Measurements from ENCODE around the gene CCNY. TPM values are rescaled to one million over a fixed set of nuclear protein-coding genes. Genes with fewer than 3 reads are reported as not detected.
A peak's percentile ranks its signal among the peaks of the same experiment; 100 is the strongest.

The CCNY gene
- total and polyA plus RNA-seq, 2 of the 4 experiments (the other 2 are of a cell fraction): 38.0 to 131 TPM

DNA sequence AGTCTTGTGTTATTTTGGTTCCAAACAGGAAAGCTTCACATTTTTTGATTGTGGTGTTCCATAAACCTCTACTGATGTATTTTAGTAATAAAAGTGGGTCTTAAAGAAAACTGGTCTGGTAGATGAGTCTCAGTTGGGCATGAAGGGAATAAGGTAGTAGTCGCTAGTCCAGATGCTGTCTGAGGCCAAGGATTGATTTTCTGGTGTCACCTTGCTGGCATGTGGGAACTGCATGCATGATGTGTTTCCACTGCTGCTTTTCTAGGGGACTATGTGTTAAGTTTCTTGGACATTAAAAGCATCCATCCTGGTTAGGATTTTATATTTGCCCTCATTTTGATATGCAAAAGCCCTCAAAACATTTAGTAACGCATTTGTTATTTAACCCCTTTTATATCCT is 145.1 kb downstream of the CCNY start:
- ChIA-PET CTCF (no interaction called here), POLR2A (ENCODE audit: unreplicated experiment) (no interaction called here)
- ATAC-seq (ENCODE audit: low read depth) (no peak), DNase-seq (no peak)
- H3K18ac ChIP-seq (ENCODE audit: low read depth, low read length): no peak overlapping the region
- H2BK20ac ChIP-seq (ENCODE audit: low read depth, low read length): no peak overlapping the region
- H4K20me1 ChIP-seq (ENCODE audit: insufficient read depth, low read length): peaks cover 14% of the 10 kb centered on the region
- no peak for TF ChIP-seq MAFK (IDR thresholded peaks at IDR 0.05; ENCODE audit: low read depth, low read length)
- TF ChIP-seq CEBPB (IDR thresholded peaks at IDR 0.05; ENCODE audit: low read depth, low read length): no peak
- TF ChIP-seq, protein P1, sequence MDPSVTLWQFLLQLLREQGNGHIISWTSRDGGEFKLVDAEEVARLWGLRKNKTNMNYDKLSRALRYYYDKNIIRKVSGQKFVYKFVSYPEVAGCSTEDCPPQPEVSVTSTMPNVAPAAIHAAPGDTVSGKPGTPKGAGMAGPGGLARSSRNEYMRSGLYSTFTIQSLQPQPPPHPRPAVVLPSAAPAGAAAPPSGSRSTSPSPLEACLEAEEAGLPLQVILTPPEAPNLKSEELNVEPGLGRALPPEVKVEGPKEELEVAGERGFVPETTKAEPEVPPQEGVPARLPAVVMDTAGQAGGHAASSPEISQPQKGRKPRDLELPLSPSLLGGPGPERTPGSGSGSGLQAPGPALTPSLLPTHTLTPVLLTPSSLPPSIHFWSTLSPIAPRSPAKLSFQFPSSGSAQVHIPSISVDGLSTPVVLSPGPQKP (IDR thresholded peaks at IDR 0.05; ENCODE audit: borderline replicate concordance, low read depth, low read length): no peak
- TF ChIP-seq, protein P2, sequence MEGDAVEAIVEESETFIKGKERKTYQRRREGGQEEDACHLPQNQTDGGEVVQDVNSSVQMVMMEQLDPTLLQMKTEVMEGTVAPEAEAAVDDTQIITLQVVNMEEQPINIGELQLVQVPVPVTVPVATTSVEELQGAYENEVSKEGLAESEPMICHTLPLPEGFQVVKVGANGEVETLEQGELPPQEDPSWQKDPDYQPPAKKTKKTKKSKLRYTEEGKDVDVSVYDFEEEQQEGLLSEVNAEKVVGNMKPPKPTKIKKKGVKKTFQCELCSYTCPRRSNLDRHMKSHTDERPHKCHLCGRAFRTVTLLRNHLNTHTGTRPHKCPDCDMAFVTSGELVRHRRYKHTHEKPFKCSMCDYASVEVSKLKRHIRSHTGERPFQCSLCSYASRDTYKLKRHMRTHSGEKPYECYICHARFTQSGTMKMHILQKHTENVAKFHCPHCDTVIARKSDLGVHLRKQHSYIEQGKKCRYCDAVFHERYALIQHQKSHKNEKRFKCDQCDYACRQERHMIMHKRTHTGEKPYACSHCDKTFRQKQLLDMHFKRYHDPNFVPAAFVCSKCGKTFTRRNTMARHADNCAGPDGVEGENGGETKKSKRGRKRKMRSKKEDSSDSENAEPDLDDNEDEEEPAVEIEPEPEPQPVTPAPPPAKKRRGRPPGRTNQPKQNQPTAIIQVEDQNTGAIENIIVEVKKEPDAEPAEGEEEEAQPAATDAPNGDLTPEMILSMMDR (conservative IDR thresholded peaks at IDR 0.05; ENCODE audit: low read depth, low read length): no peak
- TF ChIP-seq, protein P3, sequence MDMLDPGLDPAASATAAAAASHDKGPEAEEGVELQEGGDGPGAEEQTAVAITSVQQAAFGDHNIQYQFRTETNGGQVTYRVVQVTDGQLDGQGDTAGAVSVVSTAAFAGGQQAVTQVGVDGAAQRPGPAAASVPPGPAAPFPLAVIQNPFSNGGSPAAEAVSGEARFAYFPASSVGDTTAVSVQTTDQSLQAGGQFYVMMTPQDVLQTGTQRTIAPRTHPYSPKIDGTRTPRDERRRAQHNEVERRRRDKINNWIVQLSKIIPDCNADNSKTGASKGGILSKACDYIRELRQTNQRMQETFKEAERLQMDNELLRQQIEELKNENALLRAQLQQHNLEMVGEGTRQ (IDR thresholded peaks at IDR 0.05; ENCODE audit: low read depth, low read length): no peak
- TF ChIP-seq CHD1 (IDR thresholded peaks at IDR 0.05; ENCODE audit: low read depth, low read length): no peak
- no peak for TF ChIP-seq RAD21 (IDR thresholded peaks at IDR 0.05; ENCODE audit: low read length)
- TF ChIP-seq RCOR1 (IDR thresholded peaks at IDR 0.05; ENCODE audit: insufficient replicate concordance, low read length): no peak
- no peak for TF ChIP-seq RFX5 (IDR thresholded peaks at IDR 0.05; ENCODE audit: low read depth, low read length)
- no peak for TF ChIP-seq NFE2L2 (IDR thresholded peaks at IDR 0.05; ENCODE audit: low read depth, low read length)
- no peak for TF ChIP-seq POLR2A (IDR thresholded peaks at IDR 0.05; ENCODE audit: low read depth, low read length)
- TF ChIP-seq SMC3 (IDR thresholded peaks at IDR 0.05; ENCODE audit: low read depth, low read length): no peak
- no peak for TF ChIP-seq MAZ (IDR thresholded peaks at IDR 0.05; ENCODE audit: borderline replicate concordance, low read depth, low read length)
- TF ChIP-seq FOS (IDR thresholded peaks at IDR 0.05; ENCODE audit: low read depth, low read length): no peak
- no peak for TF ChIP-seq BHLHE40 (IDR thresholded peaks at IDR 0.05; ENCODE audit: low read depth, low read length)
- TF ChIP-seq MXI1 (IDR thresholded peaks at IDR 0.05; ENCODE audit: borderline replicate concordance, low read depth, low read length): no peak
- no peak overlapping the region for H2BK5ac ChIP-seq (ENCODE audit: low read depth, low read length, poor library complexity, severe bottlenecking)
- H3K56ac ChIP-seq (ENCODE audit: extremely low read depth, insufficient read depth, low read length): no peak overlapping the region
- H2BK120ac ChIP-seq (ENCODE audit: low read depth, low read length): no peak overlapping the region
- H3K9me3 ChIP-seq (ENCODE audit: control insufficient read depth, insufficient read depth, low read length): no peaks in the 10 kb centered on the region
- no peak overlapping the region for H3K4ac ChIP-seq (ENCODE audit: low read depth, low read length)
- in situ Hi-C loops (cut with MboI; ENCODE audit: low sequenced_read_pairs) (no loop called here), intact Hi-C loops (cut with micrococcal nuclease) (no loop called here), dilution Hi-C loops (cut with HindIII; ENCODE audit: low sequenced_read_pairs, unreplicated experiment) (no loop called here)
- no peak overlapping the region for H2BK15ac ChIP-seq (ENCODE audit: low read depth, low read length)
- H3K9me1 ChIP-seq (ENCODE audit: insufficient read depth, low read length): peaks cover 3% of the 10 kb centered on the region; the same call in 1 of the 2 replicates
- H3K36me3 ChIP-seq (ENCODE audit: control insufficient read depth, insufficient read depth, low read length): peaks cover 4% of the 10 kb centered on the region
- H3K23ac ChIP-seq (ENCODE audit: low read depth, low read length): 0 out of 2 replicates have a peak overlapping the region, but pooled peaks have one; percentile 31
- H4K5ac ChIP-seq (ENCODE audit: low read depth, low read length): no peak overlapping the region
- no peaks in the 10 kb centered on the region for H3K27me3 ChIP-seq (ENCODE audit: control insufficient read depth, insufficient read depth, low read length)
- H3K14ac ChIP-seq (replicated peaks; ENCODE audit: low read depth, low read length): no peak overlapping the region
- H3K79me1 ChIP-seq (ENCODE audit: low read depth in 1 of 2, low read length in 2 of 2): peaks cover 15 to 36% of the 10 kb centered on the region in 2 experiments
- BruUV-seq (replicated peaks): no TSS peak
- H2AK9ac ChIP-seq (replicated peaks; ENCODE audit: low read depth, low read length, poor library complexity): no peak overlapping the region
- H2AFZ ChIP-seq (replicated peaks; ENCODE audit: low read length, poor library complexity): no peak overlapping the region
- H3K4me3 ChIP-seq (ENCODE audit: insufficient read depth, low read depth, low read length): no peak overlapping the region
- no peak overlapping the region for H3K4me2 ChIP-seq (ENCODE audit: low read depth, low read length)
- H4K91ac ChIP-seq (ENCODE audit: insufficient read depth, low read depth, low read length): no peak overlapping the region
- no peak overlapping the region for H3K27ac ChIP-seq (ENCODE audit: insufficient read depth, low read length)
- no peak overlapping the region for H4K8ac ChIP-seq (ENCODE audit: low read depth in 2 of 2, low read length in 2 of 2)
- peaks cover 2% of the 10 kb centered on the region for H3K4me1 ChIP-seq (ENCODE audit: control insufficient read depth, insufficient read depth, low read length)
- H3K9ac ChIP-seq (ENCODE audit: low read depth, low read length): no peak overlapping the region
- no CpG with 5 or more reads among the region's 2 CpGs for WGBS, 2 experiments (ENCODE audit: extremely low coverage in 2 of 2, insufficient read length in 1 of 2)
- H2AK5ac ChIP-seq (ENCODE audit: low read depth, low read length): no peak overlapping the region
